ENCODE data around the gene TSPAN5.

The TSPAN5 gene

GRCh38 chr4:98430708-98431403 is 227.6 kb downstream of the TSPAN5 start:
- H4K20me1 ChIP-seq (ENCODE audit: insufficient read depth, low read length, poor library complexity, severe bottlenecking), result no peaks in the 10 kb centered on the region
- no peak overlapping the region for H3K4me2 ChIP-seq (ENCODE audit: low read depth, low read length, poor library complexity, severe bottlenecking)
- no peaks in the 10 kb centered on the region for H3K9me2 ChIP-seq (replicated peaks; ENCODE audit: low read depth, low read length)
- no peaks in the 10 kb centered on the region for H3F3A ChIP-seq (ENCODE audit: low read depth)
- no peaks in the 10 kb centered on the region for H3K27me3 ChIP-seq (ENCODE audit: insufficient read depth, low read length, poor library complexity, severe bottlenecking)
- no peak for TF ChIP-seq EZH2phosphoT487 (IDR thresholded peaks at IDR 0.05; ENCODE audit: borderline replicate concordance)
- TF ChIP-seq CTCF (conservative IDR thresholded peaks at IDR 0.05; ENCODE audit: low read length), result no peak
- no peaks in the 10 kb centered on the region for H3K4me1 ChIP-seq (ENCODE audit: insufficient read depth, low read length, poor library complexity, severe bottlenecking)
- H3K36me3 ChIP-seq (ENCODE audit: insufficient read depth, low read length), result peaks cover 14% of the 10 kb centered on the region; the same call in 1 of the 2 replicates
- no peak overlapping the region for H3K9ac ChIP-seq (ENCODE audit: low read depth, low read length, poor library complexity, severe bottlenecking)
- no peak overlapping the region for H2AFZ ChIP-seq (ENCODE audit: low read length)
- H3K79me2 ChIP-seq (ENCODE audit: insufficient read depth, low read length), result no peaks in the 10 kb centered on the region
- no peaks in the 10 kb centered on the region for H3K9me3 ChIP-seq (ENCODE audit: insufficient read depth, low read depth, low read length)
- H3K4me3 ChIP-seq (ENCODE audit: low read length, poor library complexity, severe bottlenecking), result no peak overlapping the region

- Histone ChIP-seq H4K20me1 (ENCODE audit: insufficient read depth, low read length, poor library complexity, severe bottlenecking) (no peaks in the 10 kb centered on the region), H3K4me3 (ENCODE audit: low read length, poor library complexity, severe bottlenecking) (no peak overlapping the region), H3K9me2 (replicated peaks; ENCODE audit: low read depth, low read length) (no peaks in the 10 kb centered on the region), H3K36me3 (ENCODE audit: insufficient read depth, low read length) (peaks cover 58% of the 10 kb centered on the region), H3K27me3 (ENCODE audit: insufficient read depth, low read length, poor library complexity, severe bottlenecking) (no peaks in the 10 kb centered on the region), H3K9me3 (ENCODE audit: insufficient read depth, low read depth, low read length) (no peaks in the 10 kb centered on the region), H2AFZ (ENCODE audit: low read length) (no peak overlapping the region), H3K9ac (ENCODE audit: low read depth, low read length, poor library complexity, severe bottlenecking) (no peak overlapping the region), H3F3A (ENCODE audit: low read depth) (no peaks in the 10 kb centered on the region), H3K4me2 (ENCODE audit: low read depth, low read length, poor library complexity, severe bottlenecking) (no peak overlapping the region), H3K79me2 (ENCODE audit: insufficient read depth, low read length) (no peaks in the 10 kb centered on the region), H3K4me1 (ENCODE audit: insufficient read depth, low read length, poor library complexity, severe bottlenecking) (no peaks in the 10 kb centered on the region)
- TF ChIP-seq CTCF (conservative IDR thresholded peaks at IDR 0.05; ENCODE audit: low read length), result no peak
- no peak for TF ChIP-seq EZH2phosphoT487 (IDR thresholded peaks at IDR 0.05; ENCODE audit: borderline replicate concordance)
Measured at GRCh38 chr4:98423009-98423408, 235.4 kb downstream of the TSPAN5 start.

- no peaks in the 10 kb centered on the region for H3K9me2 ChIP-seq (replicated peaks; ENCODE audit: low read depth, low read length)
- no peak overlapping the region for H3K4me2 ChIP-seq (ENCODE audit: low read depth, low read length, poor library complexity, severe bottlenecking)
- H2AFZ ChIP-seq (ENCODE audit: low read length), result no peak overlapping the region
- H3K4me3 ChIP-seq (ENCODE audit: low read length, poor library complexity, severe bottlenecking), result no peak overlapping the region
- H3K79me2 ChIP-seq (ENCODE audit: insufficient read depth, low read length), result no peaks in the 10 kb centered on the region
- no peaks in the 10 kb centered on the region for H3K4me1 ChIP-seq (ENCODE audit: insufficient read depth, low read length, poor library complexity, severe bottlenecking)
- no peaks in the 10 kb centered on the region for H4K20me1 ChIP-seq (ENCODE audit: insufficient read depth, low read length, poor library complexity, severe bottlenecking)
- H3K9ac ChIP-seq (ENCODE audit: low read depth, low read length, poor library complexity, severe bottlenecking), result no peak overlapping the region
- no peaks in the 10 kb centered on the region for H3F3A ChIP-seq (ENCODE audit: low read depth)
- H3K27me3 ChIP-seq (ENCODE audit: insufficient read depth, low read length, poor library complexity, severe bottlenecking), result no peaks in the 10 kb centered on the region
- H3K36me3 ChIP-seq (ENCODE audit: insufficient read depth, low read length), result peaks cover 72% of the 10 kb centered on the region
- TF ChIP-seq CTCF (conservative IDR thresholded peaks at IDR 0.05; ENCODE audit: low read length) (no peak), EZH2phosphoT487 (IDR thresholded peaks at IDR 0.05; ENCODE audit: borderline replicate concordance) (no peak)
- no peaks in the 10 kb centered on the region for H3K9me3 ChIP-seq (ENCODE audit: insufficient read depth, low read depth, low read length)
Measured at GRCh38 chr4:98421111-98421510, 237.3 kb downstream of the TSPAN5 start.
